ENCODE data around the gene IPO13. TPM values are rescaled to one million over a fixed set of nuclear protein-coding genes. Genes with fewer than 3 reads are reported as not detected.
A peak's percentile ranks its signal among the peaks of the same experiment; 100 is the strongest.

Gene IPO13
- total and polyA plus RNA-seq, 4 donors, result 8.6 to 15.1 (median 10.5) TPM

GRCh38 chr1:43991200-43991475, 44.4 kb downstream of the IPO13 start:
- TF ChIP-seq RXRA (IDR thresholded peaks at IDR 0.05) (no peak), YY1 (IDR thresholded peaks at IDR 0.05) (no peak), NR2F2 (IDR thresholded peaks at IDR 0.05) (no peak), GABPA (IDR thresholded peaks at IDR 0.05 in 1 of 2, conservative IDR thresholded peaks at IDR 0.05 in 1 of 2) (no peak), ZBTB33 (IDR thresholded peaks at IDR 0.05) (no peak), HNF4G (IDR thresholded peaks at IDR 0.05) (no peak), FOXA1 (IDR thresholded peaks at IDR 0.05) (no peak), REST (IDR thresholded peaks at IDR 0.05) (no peak), SP1 (IDR thresholded peaks at IDR 0.05) (no peak), CTCF (IDR thresholded peaks at IDR 0.05; ENCODE audit: low read depth, low read length, missing input control) (no peak), TAF1 (conservative IDR thresholded peaks at IDR 0.05) (no peak), EGR1 (IDR thresholded peaks at IDR 0.05; ENCODE audit: low read depth in 2 of 2) (no peak)
- Histone ChIP-seq H3K27ac (ENCODE audit: low read depth in 1 of 2, low read length in 2 of 2) (peak overlapping the region; percentile 45 to 77), H3K27me3 (ENCODE audit: control insufficient read depth in 4 of 4, insufficient read depth in 4 of 4, low read length in 3 of 4) (no peaks in the 10 kb centered on the region), H3K4me3 (ENCODE audit: low read depth in 1 of 3, low read length in 3 of 3) (peak overlapping the region; percentile 56 to 67 (median 59)), H3K36me3 (ENCODE audit: control insufficient read depth in 4 of 4, insufficient read depth in 3 of 4, low read depth in 1 of 4, low read length in 3 of 4) (no peaks in the 10 kb centered on the region), H3K4me1 (ENCODE audit: control insufficient read depth in 4 of 4, insufficient read depth in 4 of 4, low read length in 3 of 4) (peaks cover 0 to 16% (median 7%) of the 10 kb centered on the region in 4 donors), H3K9me3 (ENCODE audit: control insufficient read depth in 4 of 4, low read length in 3 of 4) (no peaks in the 10 kb centered on the region), H3K9ac (ENCODE audit: low read depth in 1 of 2, low read length in 2 of 2) (peak overlapping the region in 1 of 2 donors; percentile 21)
- DNase-seq (ENCODE audit: low spot score), result no peak
- WGBS, result 2% methylated on average over 10 of the region's 10 CpGs

- TF ChIP-seq YY1 (IDR thresholded peaks at IDR 0.05) (peak; percentile 47), HNF4A (conservative IDR thresholded peaks at IDR 0.05) (peak; percentile 25 to 40), FOXA2 (IDR thresholded peaks at IDR 0.05) (no peak), GABPA (IDR thresholded peaks at IDR 0.05 in 1 of 2, conservative IDR thresholded peaks at IDR 0.05 in 1 of 2) (peak in 1 of 2 donors; percentile 75), RXRA (IDR thresholded peaks at IDR 0.05) (peak; percentile 67 to 71), JUND (IDR thresholded peaks at IDR 0.05) (peak in 1 of 2 donors; percentile 16), TAF1 (conservative IDR thresholded peaks at IDR 0.05) (no peak), FOXA1 (IDR thresholded peaks at IDR 0.05) (no peak), REST (IDR thresholded peaks at IDR 0.05) (peak; percentile 35), EGR1 (IDR thresholded peaks at IDR 0.05; ENCODE audit: low read depth in 2 of 2) (peak in 1 of 2 donors; percentile 6)
- 1% methylated on average over 66 of the region's 66 CpGs for WGBS
Observed at GRCh38 chr1:43991476-43992231, 44.9 kb downstream of the IPO13 start, which contains the start of gene CCDC24. Gene CCDC24, plus strand, starts transcription at chr1:43991599. Its CDS starts 280 bp downstream, at chr1:43991879.

More at GRCh38 chr1:43991476-43992231, 44.9 kb downstream of the IPO13 start, which contains the start of gene CCDC24:
- peaks cover 0 to 16% (median 7%) of the 10 kb centered on the region in 4 donors for H3K4me1 ChIP-seq (ENCODE audit: control insufficient read depth in 4 of 4, insufficient read depth in 4 of 4, low read length in 3 of 4)
- peak within 1 kb of the TSS in 1 of 2 donors; percentile 21 for H3K9ac ChIP-seq (ENCODE audit: low read depth in 1 of 2, low read length in 2 of 2)
- H3K9me3 ChIP-seq (ENCODE audit: control insufficient read depth in 4 of 4, low read length in 3 of 4), result no peaks in the 10 kb centered on the region
- peak within 1 kb of the TSS; percentile 56 to 67 (median 59) for H3K4me3 ChIP-seq (ENCODE audit: low read depth in 1 of 3, low read length in 3 of 3)
- peak; percentile 86 for DNase-seq (ENCODE audit: low spot score)
- H3K36me3 ChIP-seq (ENCODE audit: control insufficient read depth in 4 of 4, insufficient read depth in 3 of 4, low read depth in 1 of 4, low read length in 3 of 4), result no peaks in the 10 kb centered on the region
- no peaks in the 10 kb centered on the region for H3K27me3 ChIP-seq (ENCODE audit: control insufficient read depth in 4 of 4, insufficient read depth in 4 of 4, low read length in 3 of 4)
- peak within 1 kb of the TSS; percentile 45 to 77 for H3K27ac ChIP-seq (ENCODE audit: low read depth in 1 of 2, low read length in 2 of 2)

All from liver (tissue), 9 donors.